GM21390 (cell line): Measurements from ENCODE around the gene PIGN.
"Not testable (repeated sequence)": the region's sequence is repeated elsewhere in the genome, so short reads cannot be mapped to it uniquely, and the experiment has no call there.

Experiments
- ATAC-seq: cut with Tn5 transposase; IDR thresholded peaks from one replicate; pipeline ENCODE4 v1.9.1; 2021; ENCODE audit not compliant: unreplicated experiment

PIGN gene

DNA sequence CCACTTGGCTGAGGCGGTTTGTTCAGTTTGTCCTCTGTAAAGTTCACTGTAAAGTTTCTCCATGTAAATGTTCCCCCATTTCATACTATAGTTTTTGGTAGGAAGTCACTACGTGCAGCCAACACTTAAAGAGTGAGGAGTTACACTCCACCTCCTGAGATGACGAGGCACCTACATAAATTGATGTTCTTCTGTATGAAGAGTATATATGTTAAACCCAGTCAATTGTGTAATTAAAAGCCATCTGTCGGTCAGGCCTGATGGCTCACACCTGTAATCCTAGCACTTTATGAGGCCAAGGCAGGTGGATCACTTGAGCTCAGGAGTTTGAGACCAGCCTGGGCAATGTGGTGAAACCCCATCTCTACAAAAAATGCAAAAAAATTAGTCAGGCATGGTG is 7.6 kb downstream of the PIGN start:
- ATAC-seq, result no peak

- no peak for ATAC-seq
Measured at GRCh38 chr18:62177271-62177670, 9.6 kb downstream of the PIGN start.

DNA sequence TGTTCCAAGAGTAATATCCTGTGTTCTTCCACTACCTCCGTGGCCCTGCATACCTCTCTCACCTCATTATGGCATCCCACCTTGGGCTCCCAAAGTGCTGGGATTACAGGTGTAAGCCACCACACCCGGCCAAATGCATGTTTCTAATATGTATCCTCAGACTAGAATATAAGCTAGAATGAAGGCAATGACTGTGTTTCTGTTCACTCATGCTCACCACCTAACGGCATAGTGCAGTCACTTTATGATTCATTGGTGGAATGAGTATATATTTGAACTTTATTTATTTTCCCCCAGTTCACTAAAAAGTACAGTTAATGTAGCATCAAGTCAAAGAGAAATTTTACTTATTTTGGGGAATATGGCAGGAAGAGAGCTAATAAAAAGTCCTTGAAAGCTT is 11.3 kb downstream of the PIGN start:
- ATAC-seq, result no peak

GRCh38 chr18:62172298-62172697 is 14.6 kb downstream of the PIGN start:
- no peak for ATAC-seq

GRCh38 chr18:62170857-62171256 is 16.0 kb downstream of the PIGN start:
- no peak for ATAC-seq

DNA sequence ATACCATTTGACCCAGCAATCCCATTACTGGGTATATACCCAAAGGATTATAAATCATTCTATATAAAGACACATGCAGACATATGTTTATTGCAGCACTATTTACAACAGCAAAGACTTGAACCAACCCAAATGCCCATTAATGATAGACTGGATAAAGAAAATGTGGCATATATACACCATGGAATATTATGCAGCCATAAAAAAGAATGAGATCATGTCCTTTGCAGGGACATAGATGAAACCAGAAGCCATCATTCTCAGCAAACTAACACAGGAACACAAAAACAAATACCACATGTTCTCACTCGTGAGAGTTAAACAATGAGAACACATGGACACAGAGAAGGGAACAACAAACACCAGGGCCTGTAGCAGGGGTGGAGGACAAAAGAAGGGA is 20.3 kb downstream of the PIGN start:
- ATAC-seq, result not testable (repeated sequence)

GRCh38 chr18:62165583-62165982 is 21.3 kb downstream of the PIGN start:
- no peak for ATAC-seq

- no peak for ATAC-seq
Measured at GRCh38 chr18:62164855-62165487, 21.9 kb downstream of the PIGN start.

DNA sequence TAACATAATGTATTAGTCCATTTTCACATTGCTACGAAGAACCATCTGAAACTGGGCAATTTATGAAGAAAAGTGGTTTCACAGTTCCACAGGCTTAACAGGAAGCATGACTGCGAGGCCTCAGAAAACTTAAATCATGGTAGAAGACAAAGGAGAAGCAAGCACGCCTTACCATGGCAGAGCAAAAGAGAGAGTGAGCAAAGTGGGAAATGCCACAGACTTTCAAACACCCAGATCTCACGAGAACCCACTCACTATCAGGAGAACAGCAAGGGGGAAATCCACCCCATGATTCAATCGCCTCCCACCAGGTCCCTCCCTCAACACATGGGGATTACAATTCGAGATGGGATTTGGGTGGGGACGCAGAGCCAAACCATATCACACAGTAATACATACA is 22.5 kb downstream of the PIGN start:
- ATAC-seq, result no peak

- ATAC-seq, result no peak
Measured at GRCh38 chr18:62157843-62158242, 29.0 kb downstream of the PIGN start.

GRCh38 chr18:62152844-62153243 is 34.0 kb downstream of the PIGN start:
- ATAC-seq, result no peak

- ATAC-seq, result no peak
Measured at GRCh38 chr18:62151068-62151771, 35.6 kb downstream of the PIGN start.

DNA sequence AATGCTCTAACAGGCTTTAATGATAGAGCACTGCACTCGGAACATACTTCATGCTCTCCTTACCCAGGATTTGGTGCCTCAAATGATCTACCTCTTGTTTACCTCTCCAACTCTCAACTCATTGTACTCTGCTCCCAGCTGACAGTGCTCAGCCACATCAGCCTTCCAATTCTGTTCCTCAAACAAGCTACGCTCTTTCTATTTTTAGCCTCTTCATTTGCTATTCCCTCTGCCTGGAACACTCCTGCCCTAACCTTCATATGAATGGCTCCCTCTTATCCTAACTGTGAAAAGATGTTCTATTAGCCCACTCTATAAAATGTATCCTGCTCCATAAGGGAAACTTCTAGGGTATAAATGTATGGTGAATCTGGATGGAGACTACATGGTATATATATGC is 42.5 kb downstream of the PIGN start:
- ATAC-seq, result no peak

- no peak for ATAC-seq
Measured at GRCh38 chr18:62140259-62140658, 46.6 kb downstream of the PIGN start.

DNA sequence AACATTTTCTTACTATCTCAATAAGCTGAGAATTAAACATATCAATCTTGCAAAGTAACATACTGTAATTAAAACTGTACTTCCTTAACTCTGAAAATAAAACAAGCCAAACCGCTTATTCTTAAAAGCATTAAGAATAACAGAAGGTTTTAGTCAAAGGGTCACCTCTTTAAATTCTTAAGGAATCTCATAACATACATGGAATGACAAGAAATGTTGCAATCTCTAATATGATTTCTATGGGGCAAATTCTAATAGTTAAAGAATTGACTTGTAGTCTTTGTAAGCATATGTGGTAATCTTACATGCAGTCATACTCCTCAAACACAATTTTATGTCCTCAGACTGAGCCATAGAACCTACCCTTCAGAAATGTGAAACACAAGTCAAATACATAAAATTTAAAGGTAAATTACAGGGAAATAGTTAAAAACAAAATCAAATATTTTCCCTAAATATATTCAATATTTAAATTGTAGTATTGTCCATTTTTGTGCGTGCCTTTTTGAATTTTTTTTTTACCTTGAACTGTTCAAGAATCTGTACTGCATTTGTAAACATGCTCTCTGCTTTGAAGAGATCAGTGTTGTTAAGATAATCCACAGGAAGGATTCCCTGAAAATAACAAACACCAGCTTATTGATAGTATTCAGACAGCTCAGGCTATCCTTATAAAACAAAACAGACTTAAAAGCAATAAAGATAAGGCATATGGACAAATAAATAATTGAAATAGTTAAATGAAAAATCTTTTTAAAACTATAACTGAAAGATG is 48.2 kb downstream of the PIGN start:
- no peak for ATAC-seq

- peak; percentile 73 for ATAC-seq
Measured at GRCh38 chr18:62131301-62131909, 55.5 kb downstream of the PIGN start.

- no peak for ATAC-seq
Measured at GRCh38 chr18:62128157-62128556, 58.7 kb downstream of the PIGN start.

DNA sequence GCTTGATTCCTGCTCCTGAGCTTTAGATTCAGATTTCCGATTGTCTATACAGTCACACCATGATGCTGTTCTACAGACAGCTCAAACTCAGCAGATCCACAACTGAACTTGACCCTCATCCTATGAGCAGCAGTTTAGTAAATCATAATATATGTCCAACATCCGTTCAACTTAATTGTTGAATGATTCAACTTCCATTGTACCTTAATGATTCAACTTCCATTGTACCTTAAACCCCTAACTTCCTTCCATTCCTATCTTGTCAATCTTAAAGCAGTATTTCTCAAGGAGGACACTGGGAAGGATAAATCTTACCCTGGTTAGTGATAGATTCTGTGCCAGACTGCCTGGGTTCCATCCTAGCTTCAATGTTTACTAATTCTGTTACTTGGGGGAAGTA is 60.1 kb downstream of the PIGN start:
- no peak for ATAC-seq

DNA sequence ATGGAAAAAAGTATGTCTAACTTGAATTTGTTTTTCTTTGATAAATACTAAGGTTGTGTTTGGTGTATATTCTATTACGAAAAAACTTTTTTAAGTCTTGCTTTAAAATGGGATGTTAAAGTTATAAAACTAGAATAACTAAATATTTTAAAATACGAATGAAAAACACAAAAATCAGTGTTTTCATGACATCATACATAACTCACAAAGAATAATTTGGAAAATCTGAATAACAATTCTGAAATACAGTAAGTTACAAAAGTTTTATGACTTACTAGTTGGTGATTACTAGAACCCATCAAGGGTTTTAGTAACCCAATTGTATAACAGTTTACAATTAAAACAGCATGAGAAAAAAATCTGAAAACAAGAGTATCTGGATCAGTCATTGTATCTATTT is 61.2 kb downstream of the PIGN start:
- no peak for ATAC-seq

DNA sequence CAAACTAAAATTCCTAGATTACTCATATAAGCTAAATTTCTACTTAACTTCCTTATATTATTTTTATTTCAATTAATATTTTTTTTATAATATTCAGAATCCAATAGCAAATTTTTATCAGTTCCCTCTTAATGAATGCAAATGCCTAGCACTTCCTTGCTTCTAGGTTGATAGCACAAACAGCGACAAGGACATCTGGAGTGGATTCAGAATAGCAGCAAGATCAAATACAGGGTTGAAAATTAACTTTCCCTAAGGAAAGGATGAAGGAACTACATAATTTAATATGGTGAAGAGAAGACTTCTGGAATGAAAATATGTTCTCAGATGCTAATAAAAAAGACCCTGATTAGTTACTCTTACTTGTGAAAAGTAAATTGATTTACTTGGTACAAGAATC is 64.5 kb downstream of the PIGN start:
- ATAC-seq, result no peak

- no peak for ATAC-seq
Measured at GRCh38 chr18:62119884-62120283, 67.0 kb downstream of the PIGN start.

GRCh38 chr18:62118328-62118727 is 68.5 kb downstream of the PIGN start:
- no peak for ATAC-seq
